ENCODE measurements around the gene RRP1B. TPM values are rescaled to one million over a fixed set of nuclear protein-coding genes. Genes with fewer than 3 reads are reported as not detected.

Gene RRP1B
- total and polyA plus RNA-seq, 9 of the 15 experiments (the other 6 are each of a cell fraction or from before 2014, with no cell fraction given), result 6.8 to 66.6 (median 41.9) TPM

GRCh38 chr21:43718872-43719747 is 59.8 kb downstream of the RRP1B start, which contains the start of gene PDXK (continued):
- no peak for TF ChIP-seq ZNF280A (IDR thresholded peaks at IDR 0.05; ENCODE audit: low read depth, partially characterized antibody)
- peak; percentile 80 for TF ChIP-seq ZNF263 (CRISPR knock-in tag; IDR thresholded peaks at IDR 0.05; ENCODE audit: borderline replicate concordance)
- TF ChIP-seq GTF2A2 (tag; IDR thresholded peaks at IDR 0.05), result no peak
- no peak for TF ChIP-seq ARID3B (CRISPR knock-in tag; IDR thresholded peaks at IDR 0.05; ENCODE audit: borderline replicate concordance)
- TF ChIP-seq NR4A1 (CRISPR knock-in tag; IDR thresholded peaks at IDR 0.05), result no peak
- TF ChIP-seq NR4A1 (tag; IDR thresholded peaks at IDR 0.05), result peak; percentile 33; the same call in 1 of the 2 replicates
- 0 out of 2 replicates have a peak, but pooled peaks have one; percentile 65 for TF ChIP-seq ZNF282 (CRISPR knock-in tag; IDR thresholded peaks at IDR 0.05)
- TF ChIP-seq HNRNPLL (IDR thresholded peaks at IDR 0.05; ENCODE audit: low read depth, low read length, poor library complexity, severe bottlenecking), result peak; percentile 61
- no peak for TF ChIP-seq EZH2 (IDR thresholded peaks at IDR 0.05; ENCODE audit: borderline replicate concordance, low read depth, low read length)
- TF ChIP-seq THRAP3 (IDR thresholded peaks at IDR 0.05; ENCODE audit: borderline replicate concordance), result no peak
- TF ChIP-seq PATZ1 (CRISPR knock-in tag; IDR thresholded peaks at IDR 0.05; ENCODE audit: borderline replicate concordance), result no peak
- TF ChIP-seq E2F4 (CRISPR knock-in tag; IDR thresholded peaks at IDR 0.05; ENCODE audit: low read depth), result no peak
- TF ChIP-seq TFAP4 (CRISPR knock-in tag; IDR thresholded peaks at IDR 0.05; ENCODE audit: borderline replicate concordance), result peak; percentile 45
- TF ChIP-seq ESRRB (CRISPR knock-in tag; IDR thresholded peaks at IDR 0.05; ENCODE audit: borderline replicate concordance), result no peak
- TF ChIP-seq C11orf30 (IDR thresholded peaks at IDR 0.05; ENCODE audit: low read depth), result peak; percentile 81
- no peak for TF ChIP-seq ZNF184 (CRISPR knock-in tag; IDR thresholded peaks at IDR 0.05)

Measured in K562 (cell line).